PC-3 (cell line): ENCODE results near the gene KDM6A. TPM values are rescaled to one million over a fixed set of nuclear protein-coding genes. Genes with fewer than 3 reads are reported as not detected.

Source experiments
- ATAC-seq: fragments of 200-7000 bp; cut with Tn5 transposase; 2 replicates; pipeline ENCODE4 v1.9.1; 2020; ENCODE audit warnings: mild to moderate bottlenecking, moderate library complexity
- BruUV-seq: library from RNA; stranded (reverse); fragments of 400-500 nt; replicated peaks from 2 replicates; lab custom pipeline; 2021; lab: Mats Ljungman, UMichigan
- CTCF ChIA-PET: fragments of 300-600 bp; sonication (Branson Sonifier 250); formaldehyde crosslinking; loops from one replicate; lab custom pipeline; 2022; ENCODE audit warnings: antibody characterized with exemption; lab: Charles Lee
- POLR2A ChIA-PET: fragments of 300-600 bp; sonication (Branson Sonifier 250); formaldehyde crosslinking; loops from one replicate; lab custom pipeline; 2022; ENCODE audit warnings: antibody characterized with exemption; ENCODE audit not compliant: unreplicated experiment; lab: Charles Lee
- DNase-seq: peaks from one replicate; pipeline ENCODE4 v3.0.0-alpha.2; 2015
- H2AFZ ChIP-seq: fragments of 300-600 bp; sonication (generic); 2 replicates; pipeline ENCODE4 v1.6.0; 2016; ENCODE audit warnings: antibody characterized with exemption, low read length
- H3F3A ChIP-seq: fragments of 300-600 bp; sonication (generic); one replicate; pipeline ENCODE4 v1.6.0; 2017; ENCODE audit warnings: antibody characterized with exemption, low read length, control low read depth, mild to moderate bottlenecking; ENCODE audit not compliant: unreplicated experiment
- H3K27ac ChIP-seq: fragments of 300-600 bp; sonication (generic); 2 replicates; pipeline ENCODE4 v1.5.1; 2016; ENCODE audit warnings: mild to moderate bottlenecking, low read length
- H3K27me3 ChIP-seq: fragments of 300-600 bp; sonication (generic); 2 replicates; pipeline ENCODE4 v1.6.1; 2016; ENCODE audit warnings: low read length, mixed read lengths
- H3K36me3 ChIP-seq: fragments of 300-600 bp; sonication (generic); 2 replicates; pipeline ENCODE4 v1.6.1; 2016; ENCODE audit warnings: low read depth, mixed run types, low read length, mixed read lengths
- H3K4me1 ChIP-seq: fragments of 300-600 bp; sonication (generic); 2 replicates; pipeline ENCODE4 v1.5.1; 2016; ENCODE audit warnings: low read length; ENCODE audit not compliant: insufficient read depth
- H3K4me2 ChIP-seq: fragments of 300-600 bp; sonication (generic); 2 replicates; pipeline ENCODE4 v1.6.0; 2016; ENCODE audit warnings: low read length
- H3K4me3 ChIP-seq: fragments of 300-600 bp; sonication (generic); 2 replicates; pipeline ENCODE4 v1.5.1; 2016; ENCODE audit warnings: mild to moderate bottlenecking, low read length, mixed read lengths
- H3K79me2 ChIP-seq: fragments of 300-600 bp; sonication (generic); 2 replicates; pipeline ENCODE4 v1.6.1; 2017; ENCODE audit warnings: low read length, mixed read lengths
- H3K9ac ChIP-seq: fragments of 300-600 bp; sonication (generic); 2 replicates; pipeline ENCODE4 v1.6.0; 2016; ENCODE audit warnings: mild to moderate bottlenecking, low read length
- H3K9me2 ChIP-seq: fragments of 300-600 bp; sonication (generic); replicated peaks from 2 replicates; pipeline ENCODE4 v1.6.1; 2016; ENCODE audit warnings: mixed run types, low read length, mixed read lengths
- H3K9me3 ChIP-seq: fragments of 300-600 bp; sonication (generic); 2 replicates; pipeline ENCODE4 v1.6.1; 2016; ENCODE audit warnings: low read length, mixed read lengths
- H4K20me1 ChIP-seq: fragments of 300-600 bp; sonication (generic); 2 replicates; pipeline ENCODE4 v1.6.1; 2016; ENCODE audit warnings: low read length, mixed read lengths
- EZH2 ChIP-seq: fragments of 300-600 bp; sonication (generic); IDR thresholded peaks from one replicate; pipeline ENCODE4 v1.6.1; 2017; ENCODE audit warnings: antibody characterized with exemption, mild to moderate bottlenecking, low read length; ENCODE audit not compliant: unreplicated experiment
- EZH2phosphoT487 ChIP-seq: fragments of 300-600 bp; sonication (generic); IDR thresholded peaks from 2 replicates; pipeline ENCODE4 v1.6.1; 2018; ENCODE audit warnings: mild to moderate bottlenecking, antibody characterized with exemption, low read length, borderline replicate concordance
- intact Hi-C: fragments of 100-400 bp; cut with micrococcal nuclease; formaldehyde crosslinking; loops from 2 replicates; pipeline ENCODE4 v1.9.0; 2023
- total RNA-seq: library from RNA; depleted of rRNA; stranded (reverse); fragments of >200 nt; gene quantifications from 2 replicates; pipeline ENCODE4 v1.2.3, GENCODE V29; 2014
- TF ChIP-seq, protein P1 (sequence below): fragments of 300-600 bp; sonication (generic); conservative IDR thresholded peaks from 2 replicates; pipeline ENCODE4 v1.5.1; 2017; ENCODE audit warnings: antibody characterized with exemption, low read depth, mild to moderate bottlenecking, low read length

KDM6A gene
- total RNA-seq, 1 experiment from 2014 or later: 31.3 TPM

DNA sequence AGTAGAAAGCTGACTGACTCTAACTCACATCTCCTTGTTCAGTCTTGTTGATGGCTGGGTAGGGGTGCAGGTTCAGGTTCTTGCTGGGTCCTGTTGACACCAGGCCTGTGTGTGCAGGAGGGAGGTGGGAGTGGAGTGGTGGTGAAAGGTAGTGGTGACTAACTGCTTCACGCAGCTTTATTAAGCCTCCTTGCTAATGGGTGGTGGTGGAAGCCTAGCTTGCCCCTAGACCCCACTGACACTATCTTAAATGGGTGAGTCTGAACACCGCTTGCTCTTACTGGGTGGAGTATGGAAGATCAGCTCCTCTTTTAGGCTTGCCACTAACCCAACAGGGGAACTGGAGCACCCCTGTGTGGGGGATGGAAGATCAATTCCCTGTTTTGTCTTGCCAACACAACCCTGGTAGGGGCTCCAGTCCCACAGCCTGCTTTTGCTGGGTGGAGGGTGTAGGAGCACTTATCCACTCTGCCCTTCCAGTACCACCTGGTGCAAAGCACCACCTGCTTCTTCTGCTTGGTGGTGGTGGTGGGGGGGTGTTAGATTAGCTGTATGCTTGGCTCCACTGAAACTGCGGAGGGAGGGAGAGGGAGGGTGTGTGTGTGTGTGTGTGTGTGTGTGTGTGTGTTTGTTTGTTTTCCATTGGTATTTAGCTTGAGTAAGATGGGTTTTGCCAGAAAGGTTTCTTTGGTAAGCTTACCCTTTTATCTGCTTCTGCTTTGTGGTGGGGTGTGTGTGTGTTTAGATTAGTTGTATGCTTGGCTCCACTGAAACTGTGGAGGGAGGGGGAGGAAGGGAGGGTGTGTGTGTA is 25.6 kb downstream of the KDM6A start:
- no TSS peak for BruUV-seq
- no peak overlapping the region for H2AFZ ChIP-seq
- H3K27ac ChIP-seq: no peak overlapping the region
- H3K9ac ChIP-seq: no peak overlapping the region
- CTCF ChIA-PET: no interaction called here
- H3K79me2 ChIP-seq: peaks cover 99% of the 10 kb centered on the region
- no peaks in the 10 kb centered on the region for H3K9me2 ChIP-seq
- H3K9me3 ChIP-seq: no peaks in the 10 kb centered on the region
- intact Hi-C loops: no loop called here
- H3K4me3 ChIP-seq: no peak overlapping the region
- no peak for TF ChIP-seq EZH2
- no peak for TF ChIP-seq EZH2phosphoT487
- TF ChIP-seq, protein P1, sequence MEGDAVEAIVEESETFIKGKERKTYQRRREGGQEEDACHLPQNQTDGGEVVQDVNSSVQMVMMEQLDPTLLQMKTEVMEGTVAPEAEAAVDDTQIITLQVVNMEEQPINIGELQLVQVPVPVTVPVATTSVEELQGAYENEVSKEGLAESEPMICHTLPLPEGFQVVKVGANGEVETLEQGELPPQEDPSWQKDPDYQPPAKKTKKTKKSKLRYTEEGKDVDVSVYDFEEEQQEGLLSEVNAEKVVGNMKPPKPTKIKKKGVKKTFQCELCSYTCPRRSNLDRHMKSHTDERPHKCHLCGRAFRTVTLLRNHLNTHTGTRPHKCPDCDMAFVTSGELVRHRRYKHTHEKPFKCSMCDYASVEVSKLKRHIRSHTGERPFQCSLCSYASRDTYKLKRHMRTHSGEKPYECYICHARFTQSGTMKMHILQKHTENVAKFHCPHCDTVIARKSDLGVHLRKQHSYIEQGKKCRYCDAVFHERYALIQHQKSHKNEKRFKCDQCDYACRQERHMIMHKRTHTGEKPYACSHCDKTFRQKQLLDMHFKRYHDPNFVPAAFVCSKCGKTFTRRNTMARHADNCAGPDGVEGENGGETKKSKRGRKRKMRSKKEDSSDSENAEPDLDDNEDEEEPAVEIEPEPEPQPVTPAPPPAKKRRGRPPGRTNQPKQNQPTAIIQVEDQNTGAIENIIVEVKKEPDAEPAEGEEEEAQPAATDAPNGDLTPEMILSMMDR: no peak
- H3K27me3 ChIP-seq: no peaks in the 10 kb centered on the region
- peaks cover 14% of the 10 kb centered on the region for H3K36me3 ChIP-seq
- peaks cover 3% of the 10 kb centered on the region for H3F3A ChIP-seq
- peaks cover 4% of the 10 kb centered on the region for H3K4me1 ChIP-seq
- ATAC-seq (no peak), DNase-seq (no peak)
- no peak overlapping the region for H3K4me2 ChIP-seq
- POLR2A ChIA-PET: interaction anchor here (0.6 kb wide), 1 partner anchor 26 kb away, joined by 4 read pairs; no protein-coding TSS in a partner anchor
- peaks cover 19% of the 10 kb centered on the region; the same call in 1 of the 2 replicates for H4K20me1 ChIP-seq

DNA sequence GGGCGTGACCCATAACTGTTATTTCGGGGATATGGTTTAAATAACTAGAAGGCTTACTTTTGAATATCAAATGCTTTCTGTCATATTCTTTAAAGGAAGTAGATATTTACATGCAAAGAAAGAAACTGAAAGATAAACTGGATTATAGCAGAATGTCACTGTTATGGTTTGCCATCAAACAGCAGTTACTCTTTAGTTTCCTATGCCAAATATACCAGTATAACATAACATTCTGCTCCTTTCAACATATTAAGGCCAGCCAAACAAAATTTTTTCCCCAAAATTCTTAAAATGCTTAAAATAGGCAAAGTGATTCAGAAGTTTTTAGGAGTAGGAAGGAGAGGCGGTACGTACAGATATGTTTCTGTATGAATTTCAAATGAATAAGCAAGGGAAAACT is 27.0 kb downstream of the KDM6A start:
- DNase-seq: no peak
- Histone ChIP-seq H3K36me3 (peaks cover 14% of the 10 kb centered on the region), H2AFZ (no peak overlapping the region), H3K79me2 (peaks cover 100% of the 10 kb centered on the region), H3K4me2 (no peak overlapping the region), H3K9me2 (no peaks in the 10 kb centered on the region), H4K20me1 (peaks cover 33% of the 10 kb centered on the region), H3K9me3 (no peaks in the 10 kb centered on the region), H3K9ac (no peak overlapping the region), H3K4me3 (no peak overlapping the region), H3K27ac (no peak overlapping the region), H3K27me3 (no peaks in the 10 kb centered on the region), H3K4me1 (peaks cover 12% of the 10 kb centered on the region), H3F3A (peaks cover 3% of the 10 kb centered on the region)
- intact Hi-C loops: no loop called here
- TF ChIP-seq EZH2phosphoT487 (no peak), EZH2 (no peak)
- TF ChIP-seq, protein P1: no peak
- ChIA-PET POLR2A (no interaction called here), CTCF (no interaction called here)
- no TSS peak for BruUV-seq
- no peak for ATAC-seq

DNA sequence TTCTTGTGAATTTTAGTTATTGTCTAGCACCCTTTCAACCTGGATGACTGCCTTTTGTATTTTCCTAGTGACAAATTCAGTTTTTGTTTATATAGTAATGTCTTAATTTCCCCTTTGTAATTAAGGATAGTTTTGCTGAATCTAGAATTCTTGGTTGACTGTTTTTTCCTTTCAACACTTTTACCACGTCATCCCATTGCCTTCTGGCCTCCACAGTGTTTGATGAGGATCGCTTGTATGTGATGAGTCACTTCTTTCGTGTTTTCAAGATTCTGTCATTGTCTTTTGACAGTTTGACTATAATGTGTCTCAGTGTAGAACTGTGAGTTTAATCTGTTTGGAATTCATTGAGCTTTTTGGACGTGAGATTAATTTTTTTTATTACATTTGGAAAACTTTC is 30.1 kb downstream of the KDM6A start:
- ChIA-PET CTCF (no interaction called here), POLR2A (no interaction called here)
- TF ChIP-seq EZH2phosphoT487 (no peak), EZH2 (no peak)
- TF ChIP-seq, protein P1: no peak
- peak; percentile 81 for DNase-seq
- Histone ChIP-seq H3K27me3 (no peaks in the 10 kb centered on the region), H3K9me3 (no peaks in the 10 kb centered on the region), H3K4me1 (peaks cover 12% of the 10 kb centered on the region), H2AFZ (no peak overlapping the region), H4K20me1 (peaks cover 35% of the 10 kb centered on the region), H3K27ac (peak overlapping the region; percentile 53), H3K79me2 (peaks cover 100% of the 10 kb centered on the region), H3K9ac (no peak overlapping the region), H3K9me2 (no peaks in the 10 kb centered on the region), H3K4me3 (no peak overlapping the region), H3K4me2 (peak overlapping the region; percentile 48), H3K36me3 (peaks cover 6% of the 10 kb centered on the region), H3F3A (peaks cover 3% of the 10 kb centered on the region)
- BruUV-seq: no TSS peak
- peak; percentile 81 for ATAC-seq
- intact Hi-C loops: no loop called here
